Fibroblast of lung (primary cell): ENCODE measurements around the gene CELF2. TPM values are rescaled to one million over a fixed set of nuclear protein-coding genes. Genes with fewer than 3 reads are reported as not detected.

Experiments
- DNase-seq, 2 donors: peaks; one replicate each; pipeline versions ENCODE4 v3.0.0 to v3.0.0-alpha.2; 2010; ENCODE audit warnings: low read depth in 2 of 2
- H2AFZ ChIP-seq: 2 replicates; pipeline ENCODE4 v1.5.1; 2012; ENCODE audit warnings: low read length, control low read depth, inconsistent platforms
- H3K27ac ChIP-seq: 2 replicates; pipeline ENCODE4 v1.5.1; 2011; ENCODE audit warnings: low read length, control low read depth; ENCODE audit not compliant: insufficient read depth
- H3K27me3 ChIP-seq: 2 replicates; pipeline ENCODE4 v1.5.1; 2011; ENCODE audit warnings: mild to moderate bottlenecking, low read length; ENCODE audit not compliant: control insufficient read depth, insufficient read depth
- H3K36me3 ChIP-seq: 2 replicates; pipeline ENCODE4 v1.5.1; 2011; ENCODE audit warnings: low read length; ENCODE audit not compliant: control insufficient read depth, insufficient read depth
- H3K4me1 ChIP-seq: 2 replicates; pipeline ENCODE4 v1.5.1; 2011; ENCODE audit warnings: low read length; ENCODE audit not compliant: control insufficient read depth, insufficient read depth; ENCODE audit errors: extremely low read depth
- H3K4me2 ChIP-seq: 2 replicates; pipeline ENCODE4 v1.5.1; 2011; ENCODE audit warnings: low read length, control low read depth; ENCODE audit not compliant: insufficient read depth; ENCODE audit errors: extremely low read depth
- H3K4me3 ChIP-seq, 4 experiments: fragments of 200-600 bp in 1 of 4; sonication (generic) in 1 of 4; replicated peaks in 1 of 4; 2 replicates each; pipeline ENCODE4 v1.5.1; 2011 to 2016; ENCODE audit warnings: low read length in 4 of 4, low read depth in 3 of 4, mild to moderate bottlenecking in 3 of 4, control low read depth in 2 of 4, inconsistent platforms in 1 of 4, mixed read lengths in 1 of 4; ENCODE audit not compliant: insufficient read depth in 1 of 4; ENCODE audit errors: control extremely low read depth in 1 of 4
- H3K79me2 ChIP-seq: 2 replicates; pipeline ENCODE4 v1.5.1; 2012; ENCODE audit warnings: mild to moderate bottlenecking, low read length, inconsistent platforms; ENCODE audit not compliant: control insufficient read depth, insufficient read depth
- H3K9ac ChIP-seq: 2 replicates; pipeline ENCODE4 v1.5.1; 2011; ENCODE audit warnings: mild to moderate bottlenecking, low read length, control low read depth; ENCODE audit not compliant: insufficient read depth
- H3K9me3 ChIP-seq: 2 replicates; pipeline ENCODE4 v1.5.1; 2012; ENCODE audit warnings: low read depth, low read length; ENCODE audit not compliant: control insufficient read depth, insufficient read depth
- H4K20me1 ChIP-seq: 2 replicates; pipeline ENCODE4 v1.5.1; 2011; ENCODE audit warnings: low read length; ENCODE audit not compliant: control insufficient read depth, insufficient read depth; ENCODE audit errors: extremely low read depth
- EZH2 ChIP-seq: IDR thresholded peaks from 2 replicates; pipeline ENCODE4 v1.5.1; 2012; ENCODE audit warnings: low read length, control low read depth, mild to moderate bottlenecking; ENCODE audit errors: missing control alignments
- polyA plus RNA-seq, 2 donors: library from polyadenylated mRNA; depleted of rRNA in 1 of 2; stranded (reverse) in 1 of 2; unstranded in 1 of 2; fragments of >200 nt; gene quantifications; 2 replicates each; pipeline ENCODE4 v1.2.1, GENCODE V29; 2011 to 2012; ENCODE audit warnings: missing spikeins in 1 of 2
- total RNA-seq: library from RNA; depleted of rRNA; stranded (reverse); fragments of >200 nt; gene quantifications from 2 replicates; pipeline ENCODE4 v1.2.1, GENCODE V29; 2014
- TF ChIP-seq, protein P1 (sequence below), 2 donors: IDR thresholded peaks in 1 of 2; conservative IDR thresholded peaks in 1 of 2; 1 replicate in 1 of 2; 2 replicates in 1 of 2; pipeline ENCODE4 v1.5.1; 2011 to 2012; ENCODE audit warnings: low read length in 2 of 2, control low read depth in 1 of 2, inconsistent platforms in 1 of 2, low read depth in 1 of 2, mild to moderate bottlenecking in 1 of 2

CELF2 gene
- total and polyA plus RNA-seq, 2 donors (not counting 1 experiment from before 2014, with no cell fraction given), result 16.9 to 25.1 TPM

GRCh38 chr10:11218395-11218794 lies 200.7 kb downstream of the CELF2 start:
- Histone ChIP-seq H2AFZ (no peak overlapping the region), H3K4me2 (no peak overlapping the region), H3K9ac (no peak overlapping the region), H3K4me3 (no peak overlapping the region), H3K9me3 (no peaks in the 10 kb centered on the region), H3K79me2 (no peaks in the 10 kb centered on the region), H4K20me1 (no peaks in the 10 kb centered on the region), H3K36me3 (no peaks in the 10 kb centered on the region), H3K27me3 (no peaks in the 10 kb centered on the region), H3K4me1 (no peaks in the 10 kb centered on the region), H3K27ac (no peak overlapping the region)
- no peak for TF ChIP-seq EZH2
- TF ChIP-seq, protein P1, sequence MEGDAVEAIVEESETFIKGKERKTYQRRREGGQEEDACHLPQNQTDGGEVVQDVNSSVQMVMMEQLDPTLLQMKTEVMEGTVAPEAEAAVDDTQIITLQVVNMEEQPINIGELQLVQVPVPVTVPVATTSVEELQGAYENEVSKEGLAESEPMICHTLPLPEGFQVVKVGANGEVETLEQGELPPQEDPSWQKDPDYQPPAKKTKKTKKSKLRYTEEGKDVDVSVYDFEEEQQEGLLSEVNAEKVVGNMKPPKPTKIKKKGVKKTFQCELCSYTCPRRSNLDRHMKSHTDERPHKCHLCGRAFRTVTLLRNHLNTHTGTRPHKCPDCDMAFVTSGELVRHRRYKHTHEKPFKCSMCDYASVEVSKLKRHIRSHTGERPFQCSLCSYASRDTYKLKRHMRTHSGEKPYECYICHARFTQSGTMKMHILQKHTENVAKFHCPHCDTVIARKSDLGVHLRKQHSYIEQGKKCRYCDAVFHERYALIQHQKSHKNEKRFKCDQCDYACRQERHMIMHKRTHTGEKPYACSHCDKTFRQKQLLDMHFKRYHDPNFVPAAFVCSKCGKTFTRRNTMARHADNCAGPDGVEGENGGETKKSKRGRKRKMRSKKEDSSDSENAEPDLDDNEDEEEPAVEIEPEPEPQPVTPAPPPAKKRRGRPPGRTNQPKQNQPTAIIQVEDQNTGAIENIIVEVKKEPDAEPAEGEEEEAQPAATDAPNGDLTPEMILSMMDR (conservative IDR thresholded peaks at IDR 0.05 in 1 of 2, IDR thresholded peaks at IDR 0.05 in 1 of 2; ENCODE audit: low read depth in 1 of 2, low read length in 2 of 2), result no peak
- DNase-seq, result no peak

- H3K4me2 ChIP-seq, result no peak overlapping the region
Measured at GRCh38 chr10:11219431-11219830, 201.8 kb downstream of the CELF2 start.

GRCh38 chr10:11223081-11223480 lies 205.4 kb downstream of the CELF2 start:
- DNase-seq, result no peak
- H3K9ac ChIP-seq, result no peak overlapping the region
- TF ChIP-seq, protein P1 (conservative IDR thresholded peaks at IDR 0.05 in 1 of 2, IDR thresholded peaks at IDR 0.05 in 1 of 2; ENCODE audit: low read depth in 1 of 2, low read length in 2 of 2), result no peak
- no peak for TF ChIP-seq EZH2

More at GRCh38 chr10:11219431-11219830, 201.8 kb downstream of the CELF2 start:
- no peaks in the 10 kb centered on the region for H3K36me3 ChIP-seq
- no peak overlapping the region for H2AFZ ChIP-seq
- H3K79me2 ChIP-seq, result no peaks in the 10 kb centered on the region
- H3K9ac ChIP-seq, result no peak overlapping the region
- H3K4me1 ChIP-seq, result no peaks in the 10 kb centered on the region
- H3K27ac ChIP-seq, result no peak overlapping the region
- no peaks in the 10 kb centered on the region for H3K27me3 ChIP-seq
- H3K4me3 ChIP-seq, result no peak overlapping the region
- TF ChIP-seq EZH2, result no peak
- TF ChIP-seq, protein P1 (conservative IDR thresholded peaks at IDR 0.05 in 1 of 2, IDR thresholded peaks at IDR 0.05 in 1 of 2; ENCODE audit: low read depth in 1 of 2, low read length in 2 of 2), result no peak
- DNase-seq, result no peak
- no peaks in the 10 kb centered on the region for H3K9me3 ChIP-seq
- H4K20me1 ChIP-seq, result no peaks in the 10 kb centered on the region

More at GRCh38 chr10:11223081-11223480, 205.4 kb downstream of the CELF2 start:
- no peaks in the 10 kb centered on the region for H3K36me3 ChIP-seq
- H3K4me1 ChIP-seq, result no peaks in the 10 kb centered on the region
- no peak overlapping the region for H3K27ac ChIP-seq
- H3K4me3 ChIP-seq, result no peak overlapping the region
- H3K9me3 ChIP-seq, result no peaks in the 10 kb centered on the region
- H3K79me2 ChIP-seq, result no peaks in the 10 kb centered on the region
- H3K27me3 ChIP-seq, result no peaks in the 10 kb centered on the region
- no peak overlapping the region for H2AFZ ChIP-seq
- H3K4me2 ChIP-seq, result no peak overlapping the region
- no peaks in the 10 kb centered on the region for H4K20me1 ChIP-seq
